Measurements from ENCODE around the gene PADI3. TPM values are rescaled to one million over a fixed set of nuclear protein-coding genes. Genes with fewer than 3 reads are reported as not detected.

Gene PADI3
- polyA plus RNA-seq, 1 of the 3 experiments (the other 2 are of a cell fraction) = 0.30 TPM

GRCh38 chr1:17230671-17231310 lies 18.1 kb upstream of the PADI3 start:
- CTCF ChIA-PET = no interaction called here
- no peak overlapping the region for H3K4me3 ChIP-seq (ENCODE audit: low read depth in 2 of 2, low read length in 1 of 2)
- no peaks in the 10 kb centered on the region for H3K36me3 ChIP-seq (replicated peaks in 1 of 2; ENCODE audit: control insufficient read depth in 1 of 2, insufficient read depth in 2 of 2, low read length in 1 of 2)
- no peak overlapping the region for H3K9ac ChIP-seq
- no peak for DNase-seq
- peaks cover 10 to 29% of the 10 kb centered on the region in 2 experiments; a peak in 2 of 4 replicates for H3K4me1 ChIP-seq (ENCODE audit: control insufficient read depth in 1 of 2, insufficient read depth in 2 of 2, low read depth in 1 of 2, low read length in 1 of 2)
- WGBS (ENCODE audit: low lambda C conversion rate) = 96% methylated on average over 8 of the region's 8 CpGs
- no peak overlapping the region for H3K27ac ChIP-seq (ENCODE audit: low read depth in 2 of 2, low read length in 1 of 2)
- no peaks in the 10 kb centered on the region for H3K79me2 ChIP-seq (ENCODE audit: insufficient read depth)
- H3K9me2 ChIP-seq = no peaks in the 10 kb centered on the region
- H3K9me3 ChIP-seq = no peaks in the 10 kb centered on the region
- no peaks in the 10 kb centered on the region for H4K20me1 ChIP-seq (ENCODE audit: insufficient read depth)
- POLR2A ChIA-PET = no interaction called here
- H3K27me3 ChIP-seq (ENCODE audit: insufficient read depth) = no peaks in the 10 kb centered on the region
- TF ChIP-seq NRF1 (IDR thresholded peaks at IDR 0.05; ENCODE audit: low read depth, low read length) = no peak
- TF ChIP-seq GABPA (IDR thresholded peaks at IDR 0.05; ENCODE audit: low read depth) = no peak
- TF ChIP-seq CHD2 (IDR thresholded peaks at IDR 0.05; ENCODE audit: low read length, partially characterized antibody) = no peak
- no peak for TF ChIP-seq FOSL2 (IDR thresholded peaks at IDR 0.05; ENCODE audit: borderline replicate concordance, low read depth)
- no peak for TF ChIP-seq USF1 (IDR thresholded peaks at IDR 0.05; ENCODE audit: borderline replicate concordance, low read depth)
- no peak for TF ChIP-seq FOXJ3 (CRISPR knock-in tag; IDR thresholded peaks at IDR 0.05)
- TF ChIP-seq CTCF (IDR thresholded peaks at IDR 0.05) = no peak
- TF ChIP-seq, protein P1, sequence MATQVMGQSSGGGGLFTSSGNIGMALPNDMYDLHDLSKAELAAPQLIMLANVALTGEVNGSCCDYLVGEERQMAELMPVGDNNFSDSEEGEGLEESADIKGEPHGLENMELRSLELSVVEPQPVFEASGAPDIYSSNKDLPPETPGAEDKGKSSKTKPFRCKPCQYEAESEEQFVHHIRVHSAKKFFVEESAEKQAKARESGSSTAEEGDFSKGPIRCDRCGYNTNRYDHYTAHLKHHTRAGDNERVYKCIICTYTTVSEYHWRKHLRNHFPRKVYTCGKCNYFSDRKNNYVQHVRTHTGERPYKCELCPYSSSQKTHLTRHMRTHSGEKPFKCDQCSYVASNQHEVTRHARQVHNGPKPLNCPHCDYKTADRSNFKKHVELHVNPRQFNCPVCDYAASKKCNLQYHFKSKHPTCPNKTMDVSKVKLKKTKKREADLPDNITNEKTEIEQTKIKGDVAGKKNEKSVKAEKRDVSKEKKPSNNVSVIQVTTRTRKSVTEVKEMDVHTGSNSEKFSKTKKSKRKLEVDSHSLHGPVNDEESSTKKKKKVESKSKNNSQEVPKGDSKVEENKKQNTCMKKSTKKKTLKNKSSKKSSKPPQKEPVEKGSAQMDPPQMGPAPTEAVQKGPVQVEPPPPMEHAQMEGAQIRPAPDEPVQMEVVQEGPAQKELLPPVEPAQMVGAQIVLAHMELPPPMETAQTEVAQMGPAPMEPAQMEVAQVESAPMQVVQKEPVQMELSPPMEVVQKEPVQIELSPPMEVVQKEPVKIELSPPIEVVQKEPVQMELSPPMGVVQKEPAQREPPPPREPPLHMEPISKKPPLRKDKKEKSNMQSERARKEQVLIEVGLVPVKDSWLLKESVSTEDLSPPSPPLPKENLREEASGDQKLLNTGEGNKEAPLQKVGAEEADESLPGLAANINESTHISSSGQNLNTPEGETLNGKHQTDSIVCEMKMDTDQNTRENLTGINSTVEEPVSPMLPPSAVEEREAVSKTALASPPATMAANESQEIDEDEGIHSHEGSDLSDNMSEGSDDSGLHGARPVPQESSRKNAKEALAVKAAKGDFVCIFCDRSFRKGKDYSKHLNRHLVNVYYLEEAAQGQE (IDR thresholded peaks at IDR 0.05; ENCODE audit: low read depth, low read length) = no peak
- H2AFZ ChIP-seq (ENCODE audit: low read depth) = no peak overlapping the region
- peaks cover 13% of the 10 kb centered on the region for H3F3A ChIP-seq (replicated peaks; ENCODE audit: insufficient read depth)
- H3K4me2 ChIP-seq = no peak overlapping the region
